HG03378 (cell line): ENCODE results near the gene GNPDA2.

Source experiments
- ATAC-seq: cut with Tn5 transposase; IDR thresholded peaks from one replicate; pipeline ENCODE4 v1.9.1; 2021; ENCODE audit warnings: mild to moderate bottlenecking, moderate library complexity; ENCODE audit not compliant: unreplicated experiment

The GNPDA2 gene

DNA sequence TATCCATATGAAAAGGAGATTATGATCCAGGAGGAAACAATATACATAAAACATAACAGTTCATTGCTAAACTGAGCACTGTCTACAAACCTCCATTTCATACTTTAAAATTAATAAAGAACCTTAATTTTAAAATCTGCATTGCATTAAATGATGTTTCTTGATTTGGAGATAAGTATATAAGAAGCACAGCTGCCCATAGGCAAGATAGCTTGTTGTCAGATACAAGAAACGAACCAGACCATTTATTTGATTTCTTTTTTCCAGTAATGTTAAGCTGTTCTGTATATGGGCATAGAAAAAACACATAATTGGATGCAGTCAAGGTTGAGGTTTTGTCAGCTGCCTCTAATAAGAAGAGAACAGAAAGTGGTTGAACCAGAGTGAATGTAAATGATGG lies 41.7 kb downstream of the GNPDA2 start:
- no peak for ATAC-seq

DNA sequence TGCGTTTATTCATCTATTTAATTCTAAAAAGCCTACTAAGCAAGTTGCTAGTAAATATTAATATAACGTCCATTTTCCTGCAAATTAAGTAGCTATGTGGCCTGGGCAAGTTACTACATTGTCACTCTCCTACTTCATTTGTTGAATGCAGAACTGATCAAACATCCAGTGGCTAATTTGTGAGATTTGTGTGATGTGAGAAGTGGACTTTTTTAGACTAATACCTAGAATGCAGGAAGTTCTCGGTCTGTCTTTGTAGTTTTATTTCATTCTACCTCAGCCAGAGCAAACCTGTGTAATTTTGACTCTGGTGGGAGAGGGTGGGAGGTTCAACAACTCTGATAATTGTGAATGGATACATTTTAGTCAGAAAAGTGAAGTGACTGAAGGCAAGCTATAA lies 47.3 kb downstream of the GNPDA2 start:
- peak; percentile 3 for ATAC-seq

DNA sequence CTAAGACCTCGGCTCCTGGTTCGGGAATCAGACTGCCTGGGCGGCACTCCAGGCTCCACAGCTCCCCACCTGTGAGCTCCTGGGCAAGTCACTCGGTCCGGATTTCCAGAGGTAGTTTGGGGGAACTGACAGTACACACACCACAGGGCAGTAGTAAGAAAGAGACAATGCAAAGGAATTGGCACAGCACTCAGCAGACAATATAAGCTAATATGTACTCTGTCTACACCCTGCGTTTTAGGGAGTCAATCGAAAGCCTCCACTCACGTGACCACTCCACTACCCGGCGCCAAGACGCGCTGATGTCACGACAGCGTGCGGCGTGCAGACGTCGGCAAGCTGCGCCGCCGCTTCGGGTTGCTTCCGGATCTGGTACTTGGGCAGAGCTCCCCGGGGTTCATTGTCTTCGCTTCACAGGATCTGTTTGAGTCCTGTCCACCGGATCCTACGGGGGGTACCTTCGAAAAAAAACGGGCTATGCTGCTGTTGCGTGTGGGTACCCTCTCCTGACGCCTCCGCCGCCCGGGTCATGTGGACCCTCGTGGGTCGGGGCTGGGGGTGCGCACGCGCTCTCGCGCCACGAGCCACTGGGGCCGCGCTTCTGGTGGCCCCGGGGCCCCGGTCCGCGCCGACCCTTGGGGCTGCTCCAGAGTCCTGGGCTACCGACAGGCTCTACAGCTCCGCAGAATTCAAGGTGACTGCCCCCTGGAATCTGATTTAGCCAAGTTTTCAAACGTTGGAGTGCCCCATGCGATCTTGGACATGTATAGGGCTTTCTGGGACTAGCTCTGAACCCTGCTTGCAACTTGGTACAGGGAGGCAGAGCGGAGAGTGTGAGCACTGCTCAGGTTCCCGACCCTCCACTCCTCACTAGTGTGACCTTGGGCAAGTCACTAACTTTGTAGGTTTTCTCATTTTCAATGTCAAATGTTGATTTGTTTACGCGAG lies 48.0 kb downstream of the GNPDA2 start, which contains the start of gene GUF1:
GUF1 (plus strand) TSS at position 327 of the 948 bp plus-strand sequence; CDS start at position 530, 203 bp downstream.
- ATAC-seq: peak; percentile 97

DNA sequence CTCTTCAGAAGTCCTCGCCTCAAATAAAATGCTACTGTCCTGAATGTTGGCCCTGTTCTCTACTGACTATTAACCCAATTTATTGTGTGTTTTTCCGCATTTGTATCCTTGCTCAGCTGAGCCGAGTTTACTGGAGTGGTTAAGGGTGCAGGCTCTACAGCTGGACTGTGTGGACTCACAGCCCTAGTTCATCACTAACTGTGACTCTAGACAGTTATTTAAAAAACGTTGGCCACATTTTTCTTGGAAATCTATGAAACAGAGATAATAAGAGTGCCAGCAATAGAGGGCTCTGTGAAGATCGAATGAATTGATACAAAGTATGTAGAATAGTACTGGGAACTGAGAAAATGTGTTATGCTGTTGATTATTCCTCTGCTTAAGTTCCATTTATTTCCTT lies 51.0 kb downstream of the GNPDA2 start:
- no peak for ATAC-seq

DNA sequence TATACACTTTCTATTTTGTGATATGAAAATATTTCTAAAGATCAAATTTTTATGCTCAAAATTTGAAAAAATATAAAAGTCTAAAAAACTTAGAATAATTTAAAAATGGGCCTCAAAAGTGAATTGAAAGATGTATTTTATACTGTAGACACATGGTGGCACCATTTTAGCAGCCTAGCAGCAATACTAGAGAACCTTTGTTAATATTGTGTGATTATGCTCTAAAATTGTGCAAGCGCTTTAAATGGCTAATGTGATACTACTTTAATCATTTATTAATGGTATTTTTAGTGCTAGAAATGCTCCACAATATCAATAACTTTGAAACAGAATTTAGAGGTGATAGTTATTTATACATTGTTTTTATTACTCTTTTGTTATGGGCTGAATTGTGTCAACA lies 51.9 kb downstream of the GNPDA2 start:
- ATAC-seq: no peak

DNA sequence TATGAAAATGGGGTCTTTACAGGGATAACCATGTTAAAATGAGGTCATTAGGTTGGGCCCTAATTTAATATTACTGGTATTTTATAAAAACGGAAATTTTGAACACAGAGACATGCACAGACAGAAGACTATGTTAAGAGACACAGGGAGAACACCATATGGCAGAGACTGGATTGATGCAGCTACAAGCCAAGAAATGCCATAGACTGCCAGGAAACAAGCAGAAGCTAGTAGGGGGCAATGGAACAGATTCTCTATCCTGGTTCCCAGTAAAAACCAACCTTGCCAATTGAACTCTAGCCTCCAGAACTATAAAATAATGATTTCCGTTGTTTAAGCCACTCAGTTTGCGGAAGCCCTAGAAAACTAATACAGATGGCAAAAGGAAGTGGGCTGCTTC lies 54.7 kb downstream of the GNPDA2 start:
- ATAC-seq: no peak

DNA sequence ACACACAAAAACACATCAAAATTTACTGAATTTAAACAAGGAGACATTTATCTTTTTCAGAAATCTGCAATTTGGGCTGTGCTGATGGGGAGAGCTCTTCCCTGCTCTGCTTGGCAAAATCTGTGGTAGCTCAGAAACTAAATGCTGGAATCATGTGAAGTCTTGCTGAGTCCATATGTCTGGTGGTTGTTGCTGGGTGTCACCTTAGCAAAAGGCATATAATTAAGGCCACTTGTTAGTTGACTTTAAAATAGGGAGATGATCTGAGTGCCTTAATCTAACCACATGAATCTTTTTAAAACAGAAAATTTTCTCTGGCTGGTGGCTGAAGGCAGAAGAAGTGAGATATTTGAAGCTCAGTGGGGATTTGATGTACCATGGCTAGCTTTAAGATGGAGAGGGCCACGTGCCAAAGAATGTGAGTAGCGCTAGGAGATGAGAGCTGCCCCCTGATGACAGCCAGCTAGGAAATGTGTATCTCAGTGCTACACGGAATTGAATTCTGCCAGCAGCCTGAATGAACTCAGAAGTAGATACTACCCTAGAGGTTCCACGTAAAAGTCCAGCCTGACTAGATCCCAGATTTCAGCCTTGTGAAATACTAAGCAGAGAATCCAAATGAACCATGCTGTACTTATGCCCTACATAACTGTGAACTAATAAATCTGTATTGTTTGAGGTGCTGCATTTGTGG lies 55.7 kb downstream of the GNPDA2 start:
- ATAC-seq: no peak

DNA sequence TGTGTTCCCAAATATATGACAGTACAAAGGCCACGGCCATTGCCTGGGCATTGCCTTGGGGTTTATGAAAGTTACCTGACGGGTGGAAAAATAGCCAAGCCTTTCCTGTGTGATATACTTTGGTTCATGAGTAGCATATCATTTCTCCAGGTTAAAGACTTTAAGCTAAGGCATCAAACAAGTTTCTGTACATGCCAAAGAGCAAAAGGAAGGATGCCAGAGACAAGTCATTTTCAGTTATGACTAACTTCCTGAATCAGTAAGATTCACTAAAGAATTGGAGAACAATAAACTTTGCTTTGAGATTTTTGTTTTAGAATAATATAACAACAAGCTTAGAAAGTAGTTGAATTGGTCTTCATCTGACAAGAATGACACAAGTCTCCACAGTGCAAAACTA lies 57.8 kb downstream of the GNPDA2 start:
- no peak for ATAC-seq

DNA sequence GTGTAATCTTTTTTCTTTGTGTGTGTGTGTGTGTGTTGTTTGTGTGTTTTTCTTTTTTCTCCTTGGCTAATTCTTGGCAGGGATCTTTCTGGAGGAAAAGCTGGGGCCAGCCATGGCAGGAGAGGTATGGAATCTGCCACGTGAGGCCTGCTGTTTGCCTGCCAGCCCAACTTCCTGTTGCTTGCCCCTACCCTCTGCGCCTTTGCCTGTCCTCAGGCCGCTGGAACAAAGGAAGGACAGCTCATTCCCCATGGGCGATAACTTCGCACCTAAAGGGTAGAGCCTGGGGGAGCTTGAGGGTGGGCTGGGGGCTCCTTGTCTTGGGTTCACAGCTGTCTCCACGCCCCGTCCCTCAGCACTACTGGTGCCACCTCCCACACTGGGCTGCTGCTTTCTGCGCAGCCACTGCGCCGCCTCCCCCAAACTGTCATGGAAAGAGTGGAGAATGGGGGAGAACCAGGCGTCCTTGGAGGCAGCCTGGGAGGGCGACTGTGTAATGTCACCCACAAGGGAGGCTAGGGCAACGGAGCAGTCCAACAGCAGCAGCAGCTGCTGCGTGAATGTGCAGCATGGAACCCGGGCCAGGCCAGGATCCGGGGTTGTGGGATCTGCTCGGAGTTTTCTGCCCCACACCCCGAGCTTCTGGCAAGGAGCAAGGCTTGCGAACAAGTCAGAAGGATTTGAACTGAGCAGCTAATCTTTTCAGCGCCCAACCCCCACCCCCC lies 62.7 kb downstream of the GNPDA2 start:
- ATAC-seq: no peak

DNA sequence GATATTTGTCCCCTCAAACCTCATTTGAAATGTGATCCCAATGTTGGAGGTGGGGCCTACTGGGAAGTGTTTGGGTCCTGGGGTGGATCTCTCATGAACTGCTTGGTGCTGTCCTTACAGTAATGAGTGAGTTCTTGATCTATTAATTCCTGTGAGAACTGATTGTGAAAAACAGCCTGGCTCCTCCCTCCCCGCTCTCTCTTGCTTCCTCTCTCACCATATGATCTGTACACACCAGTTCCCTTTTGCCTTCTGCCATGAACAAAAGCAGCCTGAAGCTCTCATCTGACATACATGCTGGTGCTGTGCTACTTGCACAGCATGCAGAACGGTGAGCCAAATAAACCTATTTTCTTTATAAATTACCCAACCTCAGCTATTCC lies 63.7 kb downstream of the GNPDA2 start:
- ATAC-seq: no peak

DNA sequence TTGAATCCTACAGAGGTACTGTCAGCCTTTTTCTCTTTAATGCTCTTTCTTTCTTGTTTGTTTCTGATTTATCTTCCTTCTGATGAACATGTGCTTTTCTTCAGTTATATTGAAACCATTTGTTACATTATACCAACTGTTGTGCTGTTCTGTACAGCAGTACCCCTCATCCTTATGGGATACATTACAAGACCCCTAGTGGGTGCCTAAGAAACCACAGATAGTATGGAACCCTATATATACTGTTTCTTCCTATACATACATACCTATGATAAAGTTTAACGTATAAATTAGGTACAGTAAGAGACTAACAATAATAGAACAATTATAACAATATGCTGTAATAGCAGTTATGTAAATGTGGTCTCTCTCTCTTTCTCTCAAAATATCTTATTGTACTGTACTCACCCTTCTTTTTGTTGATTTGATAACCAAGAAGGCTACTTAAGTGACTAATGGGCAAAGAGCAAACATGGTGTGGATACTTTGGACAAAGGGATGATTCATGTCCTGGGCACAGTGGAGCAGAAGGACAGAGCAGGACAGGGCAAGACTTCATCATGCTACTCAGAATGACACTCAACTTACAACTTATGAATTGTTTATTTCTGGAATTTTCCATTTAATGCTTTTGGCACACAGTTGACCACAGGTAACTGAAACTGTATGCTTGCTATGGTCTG lies 64.3 kb downstream of the GNPDA2 start:
- no peak for ATAC-seq

DNA sequence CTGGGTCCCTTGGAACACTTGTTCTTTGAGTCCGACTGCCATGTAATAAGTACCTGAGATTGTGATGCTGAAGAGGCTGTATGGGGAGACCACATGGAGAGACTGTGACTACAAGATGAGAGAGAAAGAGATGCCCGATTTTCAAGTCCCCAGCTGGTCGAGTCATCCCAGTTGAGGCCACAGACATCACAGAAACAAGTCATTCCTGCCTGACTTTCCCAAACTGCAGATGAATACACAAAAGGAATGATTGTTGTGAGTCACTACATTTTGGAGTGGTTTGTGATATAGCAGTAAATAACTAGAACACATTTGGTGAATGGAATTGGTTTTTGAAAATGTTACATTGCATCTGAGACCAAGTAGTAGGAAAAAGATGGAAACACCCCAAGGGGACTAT lies 66.0 kb downstream of the GNPDA2 start:
- no peak for ATAC-seq

DNA sequence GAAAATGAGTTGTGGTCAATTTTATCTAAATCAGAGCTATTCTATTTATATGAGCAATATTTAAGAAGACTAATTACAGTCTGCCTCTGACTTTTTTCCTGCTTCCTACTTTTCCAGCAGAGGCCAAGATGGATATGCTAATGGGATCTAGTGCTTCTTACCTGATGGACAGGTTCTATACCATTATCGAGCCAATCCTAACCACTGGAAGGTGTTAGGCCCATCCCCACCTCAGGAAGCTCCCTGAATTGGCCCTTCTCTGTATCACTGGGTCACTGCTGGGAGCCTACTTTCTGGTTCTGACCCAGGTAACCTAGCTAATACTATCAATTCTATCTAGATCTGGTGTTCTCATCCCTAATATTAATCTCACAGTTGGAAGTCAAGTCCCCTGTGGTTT lies 74.4 kb downstream of the GNPDA2 start:
- no peak for ATAC-seq
